Caki2 (cell line): ENCODE results near the gene IQSEC1. TPM values are rescaled to one million over a fixed set of nuclear protein-coding genes. Genes with fewer than 3 reads are reported as not detected.

Experiments used
- DNase-seq: peaks from one replicate; pipeline ENCODE4 v3.0.0-alpha.2; 2015; ENCODE audit warnings: low read depth
- in situ Hi-C: cut with HindIII; loops from 2 replicates; pipeline ENCODE4 v1.10.0; 2016; ENCODE audit warnings: low sequenced_read_pairs, low pct_unique_long_range_greater_than_20kb, mixed read lengths
- total RNA-seq: library from RNA; depleted of rRNA; stranded (reverse); fragments of >200 nt; shearing (Covaris generic); gene quantifications from 2 replicates; pipeline ENCODE4 v1.2.3, GENCODE V29; 2014; ENCODE audit warnings: low replicate concordance

The IQSEC1 gene
- total RNA-seq, 1 experiment from 2014 or later, result 3.2 TPM

DNA sequence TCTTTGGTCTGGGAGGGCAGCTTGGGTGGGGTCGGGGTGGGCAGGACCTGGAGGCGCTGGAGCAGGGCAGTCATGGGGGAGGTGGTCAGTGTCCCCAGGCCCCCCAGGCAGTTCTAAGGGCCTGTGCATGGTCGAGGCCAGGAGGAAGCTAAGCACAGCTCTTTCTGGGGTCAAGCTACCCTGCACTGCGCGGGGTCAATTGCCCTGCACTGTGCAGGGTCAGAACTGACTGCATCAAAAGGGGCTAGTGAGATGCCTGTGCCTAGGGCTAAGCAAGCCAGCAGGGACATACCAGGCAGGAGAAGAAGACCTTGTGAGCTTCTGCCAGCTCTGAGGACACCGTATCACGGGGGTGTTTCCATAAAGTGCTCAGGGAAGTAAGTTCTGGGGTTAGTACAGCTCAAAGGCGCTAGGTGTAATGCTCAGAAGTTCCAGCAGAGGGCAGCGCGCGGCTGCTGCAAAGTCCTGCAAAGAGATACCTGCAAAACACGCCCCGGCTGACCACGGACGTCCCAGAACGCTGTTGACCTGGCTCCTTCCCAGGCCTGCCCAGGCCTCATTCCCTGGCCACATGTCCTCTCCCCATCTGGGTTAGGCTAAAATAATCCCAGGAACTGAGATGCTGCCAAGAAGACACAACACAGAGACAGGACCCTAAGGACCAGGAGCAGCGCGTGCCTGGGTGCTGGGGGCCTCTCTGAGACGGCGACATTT lies 18.8 kb upstream of the IQSEC1 start:
- in situ Hi-C loops, result no loop called here

DNA sequence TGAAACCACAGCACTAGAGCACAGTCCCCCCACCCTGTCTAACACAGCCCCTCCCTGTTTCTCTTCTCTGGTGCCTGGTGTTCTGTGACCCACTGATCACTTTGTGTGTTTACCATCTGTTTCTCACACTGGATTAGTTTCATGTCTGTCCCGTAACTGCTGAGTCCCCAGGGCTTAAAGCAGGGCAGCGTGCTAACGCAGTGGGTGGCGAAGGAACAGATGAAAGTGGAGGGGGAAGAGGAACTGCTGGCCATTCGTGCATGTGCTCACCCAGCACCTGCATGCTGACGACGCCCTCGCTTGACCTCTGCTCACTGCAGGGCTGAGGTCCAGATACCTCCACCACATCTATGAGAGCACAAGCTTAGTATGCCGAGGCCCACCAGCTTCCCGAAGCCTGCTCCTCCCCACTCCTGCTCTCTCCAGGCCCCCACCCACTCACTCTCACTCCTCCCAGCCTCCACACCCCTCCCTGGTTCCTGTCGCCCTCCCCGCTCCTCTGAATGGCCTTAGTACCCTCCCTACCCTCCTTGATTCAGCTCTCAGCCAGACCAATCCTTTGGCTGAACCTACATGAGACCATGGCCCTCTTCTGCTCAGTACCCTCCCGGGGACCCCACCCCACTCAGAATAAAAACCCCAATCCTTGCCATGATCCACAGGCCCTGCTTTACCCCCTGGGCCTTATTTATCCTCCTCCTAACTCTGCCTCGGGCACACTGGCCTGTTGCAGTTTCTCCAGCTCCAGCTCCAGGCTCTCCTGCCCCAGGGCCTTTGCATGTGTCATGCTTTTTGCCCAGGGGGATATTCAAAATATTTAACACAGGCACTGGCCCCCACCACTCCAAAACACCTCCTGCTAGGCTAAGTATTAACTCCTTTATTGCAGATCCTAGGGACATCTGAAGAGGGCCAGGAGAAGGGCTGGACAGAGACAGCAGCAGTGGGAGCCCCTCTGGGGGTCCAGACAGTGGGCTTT lies 15.1 kb upstream of the IQSEC1 start:
- in situ Hi-C loops, result no loop called here
- no peak for DNase-seq

More for the DNA sequence above, 18.8 kb upstream of the IQSEC1 start:
- DNase-seq, result peak; percentile 47

DNA sequence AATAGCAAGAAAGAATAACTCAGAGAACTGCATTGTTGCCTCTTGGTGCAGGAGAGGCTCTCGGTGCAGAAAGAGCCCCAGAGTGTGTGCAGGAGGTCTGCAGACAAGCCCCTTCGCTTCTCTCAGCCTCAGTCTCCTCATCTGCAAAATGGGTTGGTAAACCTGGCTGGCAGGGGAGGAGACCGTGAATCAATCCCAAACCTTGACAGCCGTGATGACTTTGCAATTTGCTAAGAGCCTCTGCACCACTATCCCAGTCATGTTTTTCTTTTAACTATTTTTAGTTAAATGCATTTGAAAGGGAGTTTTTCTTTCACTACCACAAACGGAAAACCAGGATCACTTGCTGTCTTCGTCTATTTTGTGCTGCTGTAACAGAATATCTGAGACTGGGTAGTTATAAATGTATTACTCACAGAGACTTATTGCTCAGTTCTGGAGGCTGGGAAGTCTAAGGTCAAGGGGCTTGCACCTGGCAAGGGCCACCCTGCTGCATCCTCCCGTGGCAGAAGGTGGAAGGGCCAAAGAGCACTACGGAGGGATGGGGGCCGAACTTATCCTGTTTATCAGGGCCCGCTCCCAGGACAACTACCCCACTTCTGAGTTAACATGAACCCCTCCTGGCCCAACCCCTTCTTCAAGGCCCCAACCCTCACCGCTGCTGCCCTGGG lies 14.2 kb upstream of the IQSEC1 start:
- DNase-seq, result no peak
- in situ Hi-C loops, result no loop called here

- in situ Hi-C loops, result no loop called here
- DNase-seq, result no peak
Measured at GRCh38 chr3:13086531-13086981, 13.3 kb upstream of the IQSEC1 start.

- in situ Hi-C loops, result no loop called here
- no peak for DNase-seq
Measured at GRCh38 chr3:13085846-13086179, 12.6 kb upstream of the IQSEC1 start.

DNA sequence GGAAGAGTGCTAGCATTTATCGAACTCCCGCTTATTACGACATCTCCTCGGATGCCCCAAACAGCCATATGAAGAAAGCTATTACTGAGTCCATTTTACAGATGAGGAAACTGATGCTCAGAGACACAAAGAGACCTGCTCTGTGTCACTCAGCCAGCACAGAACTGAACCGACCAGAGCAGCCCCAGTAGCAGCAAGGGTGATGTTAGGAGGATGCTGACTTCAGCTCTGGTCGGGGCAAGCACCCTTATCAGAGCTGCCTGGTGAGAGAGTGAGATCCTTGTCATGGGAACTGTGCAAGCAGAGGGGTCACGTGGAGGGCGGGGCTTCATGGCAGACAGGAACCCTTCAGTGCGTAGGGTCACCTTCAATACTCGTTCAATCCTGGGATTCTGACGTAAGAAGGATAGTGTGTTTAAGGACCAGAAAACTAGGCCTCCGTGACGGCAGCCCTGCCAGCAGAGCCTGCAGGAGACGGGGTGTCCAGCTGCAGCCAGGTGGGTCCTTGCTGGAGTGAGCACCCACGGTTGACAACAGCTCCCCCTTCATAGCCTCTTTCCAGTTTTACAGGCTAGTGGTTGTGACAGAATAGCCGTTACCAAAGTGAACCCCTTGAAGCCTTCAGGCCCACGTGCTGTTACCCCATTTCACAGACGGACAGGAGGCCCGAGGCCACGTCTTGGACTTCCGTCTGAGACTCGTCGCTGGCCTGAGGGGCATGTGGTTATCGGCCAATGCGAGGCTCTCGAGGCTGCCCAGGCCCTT lies 12.0 kb upstream of the IQSEC1 start:
- in situ Hi-C loops, result no loop called here
- no peak for DNase-seq

- in situ Hi-C loops, result no loop called here
- no peak for DNase-seq
Measured at GRCh38 chr3:13083898-13084297, 10.7 kb upstream of the IQSEC1 start.

- no peak for DNase-seq
- in situ Hi-C loops, result no loop called here
Measured at GRCh38 chr3:13083254-13083653, 10.0 kb upstream of the IQSEC1 start.

- DNase-seq, result no peak
- in situ Hi-C loops, result no loop called here
Measured at GRCh38 chr3:13082677-13083076, 9.4 kb upstream of the IQSEC1 start.

- in situ Hi-C loops, result no loop called here
- DNase-seq, result no peak
Measured at GRCh38 chr3:13081603-13082360, 8.6 kb upstream of the IQSEC1 start.

DNA sequence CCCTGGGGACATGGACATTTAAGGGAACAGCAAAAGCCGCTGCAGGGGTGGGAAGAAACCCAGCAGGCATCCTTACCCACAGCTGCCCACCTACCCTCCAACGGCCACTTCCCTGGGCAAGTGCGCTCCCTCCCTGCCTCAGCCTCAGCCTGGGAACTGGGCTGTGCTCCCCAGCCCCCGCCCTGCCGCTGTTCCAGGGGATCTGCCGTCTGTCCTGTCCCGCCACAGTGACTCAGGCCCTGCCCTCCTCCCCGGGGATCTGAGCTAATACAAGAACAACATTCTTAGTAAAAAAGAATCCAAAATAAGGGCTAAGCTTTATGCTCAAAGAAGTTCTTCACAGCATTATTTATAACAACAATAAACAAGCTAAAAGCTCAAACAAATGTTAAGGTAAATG lies 7.4 kb upstream of the IQSEC1 start:
- in situ Hi-C loops, result no loop called here
- DNase-seq, result no peak

GRCh38 chr3:13080026-13080425 lies 6.8 kb upstream of the IQSEC1 start:
- in situ Hi-C loops, result no loop called here
- DNase-seq, result no peak

- in situ Hi-C loops, result no loop called here
- no peak for DNase-seq
Measured at GRCh38 chr3:13079510-13079909, 6.3 kb upstream of the IQSEC1 start.

- in situ Hi-C loops, result no loop called here
- no peak for DNase-seq
Measured at GRCh38 chr3:13079051-13079450, 5.8 kb upstream of the IQSEC1 start.

DNA sequence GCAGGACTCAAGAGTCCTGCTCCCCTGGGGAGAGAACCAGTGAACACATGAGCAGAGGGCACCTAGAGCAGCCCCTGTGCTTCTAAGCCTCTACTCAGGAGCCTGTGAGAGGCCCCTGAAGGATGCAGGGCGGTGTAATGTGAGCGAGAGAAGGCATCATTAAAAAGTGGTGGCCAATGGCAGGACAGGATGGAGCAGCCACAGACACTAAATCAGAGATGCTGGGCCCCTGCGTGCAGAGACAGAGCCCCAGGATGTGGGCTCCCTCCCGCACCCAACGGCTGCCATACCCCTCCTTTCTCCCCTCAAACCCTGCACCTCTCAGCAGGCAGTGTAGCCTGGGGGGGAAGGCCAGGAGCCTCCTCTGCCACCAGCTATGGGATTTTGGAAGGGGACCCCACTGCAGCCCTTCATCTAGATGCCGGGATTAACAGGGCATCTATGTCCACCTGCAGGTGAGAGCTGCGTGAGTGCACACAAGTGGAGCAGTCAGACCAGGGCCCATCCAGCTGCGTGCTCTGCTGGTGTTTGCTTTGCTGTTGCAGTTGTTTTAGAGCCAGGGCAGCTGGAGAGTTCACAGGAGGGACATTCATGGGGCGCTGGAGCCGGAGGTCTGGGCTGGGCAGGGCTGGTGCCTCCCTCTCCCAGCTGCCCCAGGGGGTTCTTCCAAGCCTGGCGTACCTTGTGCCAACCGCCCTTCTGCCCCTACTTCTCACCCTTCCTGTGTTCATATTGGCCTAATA lies 5.1 kb upstream of the IQSEC1 start:
- DNase-seq, result no peak
- in situ Hi-C loops, result no loop called here

DNA sequence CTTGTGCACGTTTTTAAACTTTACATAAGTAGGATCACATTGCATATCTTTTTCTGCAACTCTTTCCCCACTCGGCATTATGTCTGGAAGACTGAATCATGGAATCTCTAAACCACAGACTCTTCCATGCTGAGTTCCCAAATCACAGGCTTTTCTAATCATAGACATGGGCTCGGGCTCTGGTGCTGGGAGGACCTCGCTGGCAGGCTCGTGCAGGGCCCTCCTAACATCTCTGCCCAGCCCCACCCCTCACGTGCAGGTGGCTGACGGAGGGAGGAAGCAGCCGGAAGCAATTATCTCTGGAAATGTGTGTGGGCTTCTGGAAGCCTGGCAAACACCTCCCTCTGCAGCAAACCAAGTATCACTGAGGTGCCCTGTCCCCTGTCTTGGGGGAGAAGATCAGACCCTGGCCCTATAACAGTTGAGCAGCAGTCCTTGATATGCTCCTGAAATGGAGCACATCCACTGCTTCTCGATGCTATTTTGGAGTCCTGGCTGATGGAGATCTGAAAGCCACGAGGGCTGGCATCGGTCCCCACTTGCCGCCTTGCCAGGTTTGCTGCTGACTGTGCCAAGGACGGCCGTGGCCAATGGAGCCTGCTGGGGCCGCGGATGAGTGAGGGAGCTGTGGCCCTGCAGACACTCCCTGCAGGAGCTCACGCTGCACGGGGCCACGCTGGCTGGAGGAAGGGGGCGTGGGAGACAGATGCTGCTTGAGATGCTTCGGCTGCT lies 4.4 kb upstream of the IQSEC1 start:
- no peak for DNase-seq
- in situ Hi-C loops, result no loop called here
